KMS-11 (cell line): ENCODE results near the gene DOK6.

ENCODE experiments used
- H2AFZ ChIP-seq: fragments of 200-600 bp; sonication (generic); 2 replicates; pipeline ENCODE4 v1.6.1; 2016; ENCODE audit warnings: antibody characterized with exemption, mixed run types, low read depth
- H3K27ac ChIP-seq: fragments of 200-600 bp; sonication (generic); 2 replicates; pipeline ENCODE4 v1.6.1; 2016; ENCODE audit warnings: mild to moderate bottlenecking, mixed run types
- H3K27me3 ChIP-seq: fragments of 200-600 bp; sonication (generic); 2 replicates; pipeline ENCODE4 v1.6.1; 2017; ENCODE audit warnings: mild to moderate bottlenecking, low read depth, mixed run types, moderate library complexity; ENCODE audit not compliant: insufficient read depth
- H3K36me3 ChIP-seq: fragments of 200-600 bp; sonication (generic); 2 replicates; pipeline ENCODE4 v1.6.1; 2017; ENCODE audit warnings: mild to moderate bottlenecking, mixed run types; ENCODE audit not compliant: insufficient read depth
- H3K4me1 ChIP-seq: fragments of 200-600 bp; sonication (generic); 2 replicates; pipeline ENCODE4 v1.6.1; 2016; ENCODE audit warnings: mild to moderate bottlenecking, low read depth, mixed run types; ENCODE audit not compliant: poor library complexity, severe bottlenecking
- H3K4me2 ChIP-seq: fragments of 200-600 bp; sonication (generic); 2 replicates; pipeline ENCODE4 v1.7.0; 2016; ENCODE audit warnings: mild to moderate bottlenecking, mixed run types
- H3K4me3 ChIP-seq: fragments of 200-600 bp; sonication (generic); IDR thresholded peaks from 2 replicates; pipeline ENCODE4 v1.6.1; 2017; ENCODE audit warnings: low read depth, low read length, mixed read lengths; ENCODE audit not compliant: insufficient read depth
- H3K79me2 ChIP-seq: fragments of 200-600 bp; sonication (generic); 2 replicates; pipeline ENCODE4 v1.6.1; 2016; ENCODE audit warnings: low read depth, mixed run types; ENCODE audit not compliant: insufficient read depth
- H3K9ac ChIP-seq: fragments of 200-600 bp; sonication (generic); 2 replicates; pipeline ENCODE4 v1.6.1; 2016; ENCODE audit warnings: mild to moderate bottlenecking, mixed run types
- H4K20me1 ChIP-seq: fragments of 200-600 bp; sonication (generic); 2 replicates; pipeline ENCODE4 v1.6.1; 2016; ENCODE audit warnings: mild to moderate bottlenecking, mixed run types; ENCODE audit not compliant: insufficient read depth
- CTCF ChIP-seq: fragments of 200-600 bp; sonication (generic); conservative IDR thresholded peaks from 2 replicates; pipeline ENCODE4 v1.6.1; 2017; ENCODE audit warnings: low read depth, mild to moderate bottlenecking, antibody characterized with exemption, low read length, moderate library complexity, mixed read lengths

Gene DOK6

DNA sequence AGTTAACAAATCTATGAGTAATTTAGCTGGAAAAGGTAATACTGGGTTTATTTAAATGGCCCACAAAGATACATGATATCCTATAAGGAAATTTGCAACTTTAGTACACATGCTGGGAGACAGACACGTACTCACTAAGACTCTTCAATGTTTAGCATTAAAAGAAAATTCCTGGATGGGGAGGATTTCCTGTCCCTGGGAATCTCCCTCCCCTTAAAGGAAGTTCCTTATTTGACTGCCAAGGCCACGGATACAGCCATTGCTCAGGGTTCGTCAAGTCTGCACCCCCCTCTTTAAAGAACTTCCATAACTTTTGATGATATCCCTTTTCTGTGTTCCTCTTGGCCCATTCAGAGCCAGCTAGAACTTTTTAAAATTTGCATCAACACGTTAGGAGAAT is 279.4 kb downstream of the DOK6 start:
- Histone ChIP-seq H3K27me3 (no peaks in the 10 kb centered on the region), H4K20me1 (no peaks in the 10 kb centered on the region), H3K9ac (no peak overlapping the region), H3K4me1 (no peaks in the 10 kb centered on the region), H3K27ac (no peak overlapping the region), H3K4me3 (no peak overlapping the region), H3K36me3 (no peaks in the 10 kb centered on the region), H2AFZ (no peak overlapping the region), H3K4me2 (no peak overlapping the region), H3K79me2 (no peaks in the 10 kb centered on the region)
- no peak for TF ChIP-seq CTCF

DNA sequence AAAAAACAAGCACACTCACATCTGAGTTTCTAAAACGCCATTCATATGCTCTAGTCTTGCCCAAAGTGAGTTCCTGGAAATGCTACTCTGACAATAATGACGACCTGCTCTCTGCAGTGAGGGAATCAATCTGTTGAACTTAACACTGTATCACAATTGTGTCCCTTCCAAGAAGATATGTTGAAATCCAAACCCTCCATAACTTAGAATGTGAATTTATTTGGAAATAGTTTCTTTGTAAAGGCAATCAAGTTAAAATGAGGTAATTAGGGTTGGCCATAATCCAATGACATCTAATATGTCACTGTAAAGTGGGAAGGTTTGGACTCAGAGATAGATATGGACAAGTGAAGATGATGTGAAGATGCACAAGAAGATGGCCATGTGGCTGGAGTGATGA is 282.5 kb downstream of the DOK6 start:
- no peak overlapping the region for H3K9ac ChIP-seq
- H3K79me2 ChIP-seq, result no peaks in the 10 kb centered on the region
- no peak overlapping the region for H3K27ac ChIP-seq
- TF ChIP-seq CTCF, result no peak
- no peak overlapping the region for H2AFZ ChIP-seq
- H4K20me1 ChIP-seq, result no peaks in the 10 kb centered on the region
- no peak overlapping the region for H3K4me2 ChIP-seq
- H3K27me3 ChIP-seq, result no peaks in the 10 kb centered on the region
- H3K4me1 ChIP-seq, result no peaks in the 10 kb centered on the region
- H3K36me3 ChIP-seq, result no peaks in the 10 kb centered on the region
- H3K4me3 ChIP-seq, result no peak overlapping the region

DNA sequence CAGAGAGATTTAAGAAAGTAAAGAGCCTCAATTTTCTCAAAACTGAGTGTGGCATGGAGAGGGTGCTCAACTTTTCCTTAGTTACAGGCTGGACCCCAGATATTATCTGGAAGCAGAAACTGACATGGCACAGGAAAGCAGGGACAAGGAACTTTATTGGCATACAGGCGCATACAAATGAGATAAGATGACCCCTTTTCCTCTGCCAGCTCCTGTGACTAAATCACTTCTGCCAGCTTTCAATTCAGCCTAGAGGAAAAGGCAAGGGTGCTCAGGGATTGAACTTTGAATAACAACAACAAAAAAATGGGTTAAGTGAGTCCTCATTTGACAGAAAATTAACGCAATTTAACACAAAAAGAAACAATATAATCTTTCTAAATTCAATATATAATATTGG is 284.1 kb downstream of the DOK6 start:
- Histone ChIP-seq H3K4me3 (no peak overlapping the region), H4K20me1 (no peaks in the 10 kb centered on the region), H3K79me2 (no peaks in the 10 kb centered on the region), H2AFZ (no peak overlapping the region), H3K9ac (no peak overlapping the region), H3K4me1 (no peaks in the 10 kb centered on the region), H3K36me3 (no peaks in the 10 kb centered on the region), H3K4me2 (no peak overlapping the region), H3K27me3 (no peaks in the 10 kb centered on the region), H3K27ac (no peak overlapping the region)
- no peak for TF ChIP-seq CTCF

DNA sequence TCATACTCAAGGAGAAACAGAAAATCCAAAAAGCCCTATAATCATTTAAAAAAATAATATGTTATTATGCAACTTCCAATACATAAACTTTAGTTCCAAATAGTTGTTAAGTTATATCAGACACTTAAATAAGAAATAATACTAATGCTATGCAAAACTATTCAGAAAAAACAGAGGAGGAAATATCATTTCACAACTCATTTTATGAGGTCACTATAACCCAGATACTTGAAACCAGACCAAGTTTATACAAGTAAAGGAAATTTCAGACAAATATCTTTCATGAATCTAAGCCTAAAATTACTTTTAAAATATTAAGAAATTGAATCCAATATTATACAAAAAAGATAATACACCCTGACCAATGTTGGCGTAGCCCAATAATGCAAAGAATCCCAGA is 286.2 kb downstream of the DOK6 start:
- H3K4me2 ChIP-seq, result no peak overlapping the region
- H3K79me2 ChIP-seq, result no peaks in the 10 kb centered on the region
- H3K27ac ChIP-seq, result no peak overlapping the region
- H3K36me3 ChIP-seq, result no peaks in the 10 kb centered on the region
- no peak overlapping the region for H3K9ac ChIP-seq
- no peak overlapping the region for H3K4me3 ChIP-seq
- H2AFZ ChIP-seq, result no peak overlapping the region
- H3K4me1 ChIP-seq, result no peaks in the 10 kb centered on the region
- no peaks in the 10 kb centered on the region for H3K27me3 ChIP-seq
- no peaks in the 10 kb centered on the region for H4K20me1 ChIP-seq
- no peak for TF ChIP-seq CTCF
